ENCODE measurements around the gene POU2F1.
"Not testable (repeated sequence)": the region's sequence is repeated elsewhere in the genome, so short reads cannot be mapped to it uniquely, and the experiment has no call there.

Gene POU2F1

DNA sequence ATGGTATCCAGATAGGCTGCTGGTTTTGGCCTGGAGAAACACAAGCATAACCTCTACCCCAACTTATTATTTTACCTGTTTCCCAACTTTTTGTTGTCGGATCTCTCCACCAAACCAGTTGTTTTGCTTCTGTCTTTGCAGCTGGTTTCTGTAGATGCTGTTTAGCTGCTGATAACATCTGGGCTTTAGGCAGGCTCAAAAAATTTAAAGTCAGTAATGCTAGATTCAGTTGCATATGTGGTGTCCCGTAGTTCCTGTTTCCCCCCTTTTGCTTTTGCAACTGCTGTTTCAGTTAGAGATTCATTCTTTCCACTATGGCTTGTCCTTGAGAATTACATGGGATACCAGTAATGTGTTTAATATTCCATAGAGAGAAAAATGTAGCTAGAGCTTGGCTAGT, 98.5 kb downstream of the POU2F1 start:
- not testable (repeated sequence) for DNase-seq

DNA sequence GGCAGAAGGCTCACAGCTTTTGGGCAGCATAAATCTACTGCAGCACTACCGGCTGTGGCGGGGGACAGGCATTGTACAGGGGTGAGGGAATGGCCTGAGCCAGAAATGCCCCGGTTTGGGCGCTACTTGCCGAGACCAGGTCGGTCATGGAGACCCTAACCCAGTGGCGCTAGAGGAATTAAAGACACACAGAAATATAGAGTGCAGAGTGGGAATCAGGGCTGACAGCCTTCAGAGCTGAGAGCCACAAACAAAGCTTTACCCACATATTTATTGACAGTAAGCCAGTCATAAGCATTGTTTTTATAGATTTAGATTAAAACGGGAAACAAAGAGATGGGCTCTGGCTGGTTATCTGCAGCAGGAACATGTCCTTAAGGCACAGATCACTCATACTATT, 101.8 kb downstream of the POU2F1 start:
- no peak for DNase-seq

DNA sequence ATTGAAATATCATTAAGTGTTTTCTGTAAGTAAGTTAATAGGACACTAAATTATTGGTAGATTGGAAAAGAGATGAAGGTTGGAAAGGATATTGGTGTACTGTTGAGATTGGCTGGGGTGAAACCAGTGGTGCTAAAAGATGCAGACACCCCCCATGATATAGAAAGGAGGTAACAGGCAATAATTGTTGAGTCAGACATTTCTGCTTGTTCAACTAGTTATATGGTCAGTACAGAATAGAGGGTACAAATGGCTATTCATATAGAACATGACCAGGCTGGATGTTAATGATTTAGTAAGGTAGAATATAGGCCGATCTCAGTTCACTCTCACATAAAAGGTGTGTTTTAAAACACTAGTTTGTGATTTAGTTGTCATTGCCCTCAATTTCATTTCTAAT, 104.5 kb downstream of the POU2F1 start:
- no peak for DNase-seq

DNA sequence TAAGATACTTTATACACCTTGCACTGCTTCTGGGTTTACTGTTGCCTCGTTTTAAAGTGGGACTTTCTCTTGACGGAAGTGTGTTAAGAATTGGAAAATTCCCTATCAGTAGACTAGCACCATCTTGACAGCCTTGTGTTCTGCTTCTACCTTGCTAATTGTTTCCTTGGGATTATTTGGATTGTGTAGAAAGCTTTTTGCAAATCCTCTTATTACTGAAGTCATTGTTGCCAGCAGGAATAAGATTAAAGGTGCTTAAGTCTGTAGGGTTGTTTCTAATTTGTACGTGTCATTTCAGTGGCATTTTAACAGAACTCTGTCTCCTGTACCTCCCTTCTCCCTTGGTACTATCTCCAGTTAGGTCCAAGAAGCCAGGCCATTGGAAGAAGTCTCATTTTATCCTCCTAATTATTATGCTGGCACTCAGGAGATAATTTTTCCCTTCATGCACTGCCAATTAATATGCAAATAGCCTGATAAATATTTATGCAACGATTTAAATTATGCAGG, 107.7 kb downstream of the POU2F1 start:
- DNase-seq = no peak

DNA sequence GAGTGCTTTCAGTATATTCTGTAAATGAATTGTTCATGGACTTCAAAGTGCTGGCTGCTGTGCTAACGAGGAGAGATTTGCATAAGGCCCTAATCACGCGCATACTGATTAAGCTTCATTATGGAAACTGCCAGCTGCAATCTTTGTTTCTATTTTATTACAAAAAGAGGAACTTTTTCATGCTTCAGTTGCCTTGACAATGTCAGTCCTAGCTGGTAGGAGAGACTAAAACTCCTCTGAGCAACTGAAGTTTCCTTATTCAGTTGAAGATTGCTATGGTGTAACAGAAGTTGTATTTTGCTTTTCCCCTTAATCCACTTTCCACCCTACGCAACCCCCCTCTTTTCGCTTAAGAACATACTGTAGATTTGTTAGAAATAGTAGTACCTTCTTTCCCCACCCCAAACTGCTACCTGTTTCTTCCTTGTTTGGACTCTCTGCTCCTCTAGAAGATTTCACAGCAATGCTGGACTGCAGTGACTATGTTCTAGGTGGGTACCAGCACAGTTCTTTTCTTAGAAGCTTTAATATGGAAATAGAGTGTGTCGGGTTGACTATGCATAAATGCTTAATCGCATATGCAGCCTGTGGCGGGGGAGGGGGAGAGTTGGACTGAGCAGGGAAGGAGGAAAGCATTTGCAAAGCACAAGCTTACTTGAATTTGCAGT, 108.3 kb downstream of the POU2F1 start:
- DNase-seq = no peak

DNA sequence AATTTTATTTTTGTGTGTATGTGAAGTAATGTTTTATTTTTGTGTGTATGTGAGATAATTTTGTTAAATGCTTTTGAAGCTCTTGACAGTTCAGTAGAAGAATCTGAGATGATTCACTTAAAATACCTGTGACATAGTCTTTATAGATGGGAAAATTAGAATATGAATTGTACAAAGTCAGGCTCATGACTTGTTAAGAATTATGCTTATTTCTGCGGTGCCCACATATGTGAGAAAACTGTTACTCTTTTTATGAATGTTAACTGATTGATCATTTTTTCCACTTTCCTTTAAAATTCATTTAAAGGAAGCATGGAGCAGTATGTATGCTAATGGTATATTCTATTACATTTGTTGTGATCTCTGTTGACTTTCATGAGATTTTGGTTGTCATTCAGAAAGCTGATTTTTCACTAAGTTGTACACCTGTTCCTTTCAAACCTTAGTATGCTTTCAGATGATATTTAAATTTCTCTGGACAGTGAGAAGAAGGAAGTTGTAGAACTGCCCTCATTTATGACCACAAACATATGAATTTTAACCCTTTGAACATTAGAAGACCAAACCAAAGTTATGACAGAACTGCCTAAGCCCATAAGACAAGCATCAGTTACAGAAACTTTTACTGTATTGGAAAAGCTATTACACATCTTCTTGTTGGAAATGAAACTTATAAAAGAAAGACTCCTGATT, 110.1 kb downstream of the POU2F1 start:
- DNase-seq = no peak

DNA sequence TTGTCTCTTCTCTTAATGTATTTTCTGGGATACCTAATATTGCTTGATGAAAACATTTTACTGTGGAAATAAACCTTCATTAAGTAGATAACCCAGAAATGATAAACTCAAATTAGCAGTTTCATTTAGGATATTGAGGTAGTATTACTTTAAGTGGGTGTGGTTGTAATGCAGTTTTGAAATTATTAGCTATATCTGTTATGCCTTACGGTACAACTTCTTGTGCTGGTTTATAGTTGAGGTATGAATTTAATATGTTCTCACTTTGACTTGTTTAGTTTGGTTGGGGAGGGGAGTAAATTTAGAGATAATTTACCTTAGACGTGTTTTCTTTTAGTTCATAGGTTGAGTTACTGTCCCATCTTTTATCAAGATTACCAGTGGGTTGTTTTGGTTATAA, 111.0 kb downstream of the POU2F1 start:
- no peak for DNase-seq

DNA sequence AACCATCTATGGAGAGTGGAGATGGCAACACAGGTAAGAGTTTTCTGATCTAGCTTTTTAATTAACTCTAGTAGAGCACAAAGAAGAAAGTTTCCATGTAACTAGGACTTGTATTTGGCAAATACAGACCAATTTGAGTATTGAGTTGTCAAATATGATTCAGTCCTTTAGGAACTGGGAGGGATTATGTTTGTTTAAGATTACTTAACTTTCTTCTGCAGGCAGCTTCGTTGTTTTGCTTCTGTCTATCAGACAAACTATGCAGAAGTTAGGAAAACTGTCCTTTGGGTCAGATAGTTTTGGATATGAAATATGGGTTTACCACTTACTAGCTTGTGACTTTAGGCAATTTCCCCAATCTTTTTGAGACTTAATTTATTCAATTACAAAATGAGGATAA, 111.8 kb downstream of the POU2F1 start:
- DNase-seq = no peak

DNA sequence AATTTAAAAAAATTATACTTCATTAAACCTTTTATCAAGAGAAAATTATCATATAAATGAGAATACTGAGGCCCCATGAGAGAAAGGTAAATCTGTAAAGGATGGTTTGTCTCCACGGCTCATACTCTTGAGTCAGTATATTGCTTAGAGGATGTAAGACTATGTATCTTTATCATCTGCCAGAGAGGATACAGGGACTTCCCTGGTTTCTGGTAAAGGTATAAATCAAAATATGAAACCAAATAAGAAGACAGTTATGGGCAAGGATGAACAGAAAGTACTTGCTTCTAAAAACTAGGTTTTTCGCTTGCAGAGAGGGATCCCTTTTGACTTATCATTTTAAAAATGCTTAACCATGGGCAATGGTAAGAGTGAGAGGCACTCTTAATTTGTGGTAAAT, 112.4 kb downstream of the POU2F1 start:
- no peak for DNase-seq

DNA sequence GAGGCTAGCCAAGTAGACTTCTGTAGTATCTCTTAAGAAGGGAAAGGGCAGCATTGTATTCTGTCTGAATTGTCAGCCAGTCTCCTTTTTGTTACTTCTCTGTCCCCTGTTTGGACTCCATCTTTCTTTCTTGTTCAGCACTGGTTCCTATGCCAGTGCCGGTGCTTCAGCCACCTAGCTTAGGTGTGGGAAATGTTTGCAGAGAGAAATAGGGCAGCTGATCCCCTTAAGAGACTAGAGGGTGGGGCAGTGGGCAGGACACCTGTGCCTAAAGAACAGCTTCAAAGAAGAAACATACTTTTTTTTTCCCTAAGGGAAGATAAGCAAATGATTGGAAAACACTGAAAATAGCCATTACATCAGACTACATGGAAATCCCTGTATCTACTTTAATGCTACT, 113.0 kb downstream of the POU2F1 start:
- no peak for DNase-seq

DNA sequence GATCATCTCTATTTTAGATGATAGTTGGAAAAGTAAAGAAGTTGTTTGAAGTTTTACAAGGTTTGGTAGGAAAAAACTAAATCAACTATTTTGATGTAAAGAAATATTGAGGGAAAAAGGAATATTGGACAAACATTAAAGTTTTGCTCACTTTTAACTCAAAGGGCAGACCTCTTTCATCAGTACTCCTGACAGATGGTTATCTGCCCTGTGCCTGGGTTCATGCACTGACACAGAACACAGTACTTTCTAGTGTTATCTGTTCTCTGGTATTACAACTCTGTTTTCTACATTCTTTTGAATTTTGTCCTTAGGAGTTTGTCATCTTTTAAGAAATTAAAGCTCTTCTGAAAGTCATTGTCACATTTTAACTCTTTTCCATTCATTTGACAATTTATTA, 118.7 kb downstream of the POU2F1 start:
- DNase-seq = no peak

DNA sequence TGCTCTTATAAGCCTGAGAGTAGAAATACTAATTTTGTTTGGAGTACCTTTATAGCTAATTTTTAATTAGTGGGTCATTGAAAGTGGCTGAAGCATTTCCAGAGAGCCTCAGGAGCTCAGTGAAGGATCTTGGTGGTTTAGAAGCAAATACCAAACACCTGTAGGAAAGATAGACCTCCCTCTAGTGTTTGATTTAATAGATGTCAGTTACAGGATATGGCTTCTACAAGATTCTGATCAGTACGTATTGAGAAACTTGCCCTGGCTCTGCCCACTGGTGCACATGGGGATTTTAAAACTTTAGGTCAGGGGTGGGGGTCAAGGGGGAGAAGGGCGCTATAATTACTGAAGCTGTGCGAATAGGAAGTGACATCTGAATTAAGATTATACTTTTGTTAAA, 122.2 kb downstream of the POU2F1 start:
- DNase-seq = no peak

DNA sequence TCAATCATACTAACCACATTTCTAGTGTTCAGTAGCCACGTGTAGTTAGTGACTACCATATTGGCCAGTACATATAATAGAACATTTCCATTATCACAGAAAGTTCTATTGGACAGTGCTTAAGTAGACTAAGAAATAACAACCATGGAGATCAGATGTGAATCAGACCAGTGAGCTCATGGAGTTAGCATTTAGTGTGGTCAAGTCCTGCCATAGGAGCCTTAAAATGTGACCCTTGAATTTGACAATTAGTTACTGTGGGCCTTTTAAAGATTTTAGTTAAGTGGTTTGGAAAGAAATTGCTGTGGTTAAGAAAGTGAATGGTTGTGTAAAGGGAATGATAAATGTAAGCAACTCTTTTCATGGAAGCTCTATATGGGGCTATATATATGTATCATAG, 123.4 kb downstream of the POU2F1 start:
- DNase-seq = no peak

DNA sequence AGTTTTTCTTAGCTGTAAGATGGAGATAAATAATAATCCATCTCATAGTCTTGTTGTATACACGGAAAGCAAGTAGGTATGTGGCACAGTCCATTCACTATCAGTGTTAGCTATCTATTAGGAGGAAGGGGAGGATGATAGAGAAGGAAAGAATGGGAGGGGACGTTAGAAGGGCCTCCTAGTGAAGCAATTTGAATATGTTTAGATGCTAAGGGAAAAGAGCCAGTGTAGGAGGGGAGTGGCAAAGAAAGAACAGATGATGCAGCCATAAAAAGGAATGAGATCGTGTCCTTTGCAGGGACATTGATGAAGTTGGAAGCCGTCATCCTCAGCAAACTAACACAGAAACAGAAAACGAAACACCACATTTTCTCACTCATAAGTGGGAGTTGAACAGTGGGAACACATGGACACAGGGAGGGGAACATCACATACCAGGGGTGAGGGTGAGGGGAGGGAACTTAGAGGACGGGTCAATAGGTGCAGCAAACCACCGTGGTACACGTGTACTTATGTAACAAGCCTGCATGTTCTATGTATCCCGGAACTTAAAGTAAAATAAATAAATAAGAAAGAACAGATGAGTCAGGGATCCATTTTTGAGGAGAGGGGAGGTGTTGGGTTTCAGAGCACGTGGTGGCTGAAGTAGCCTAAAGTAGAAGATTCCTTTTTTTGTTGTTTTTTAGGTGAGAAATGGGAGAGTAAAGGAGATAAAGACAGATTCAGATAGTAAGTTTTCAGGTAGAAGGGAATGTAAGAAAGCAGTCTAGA, 124.1 kb downstream of the POU2F1 start:
- DNase-seq = no peak

DNA sequence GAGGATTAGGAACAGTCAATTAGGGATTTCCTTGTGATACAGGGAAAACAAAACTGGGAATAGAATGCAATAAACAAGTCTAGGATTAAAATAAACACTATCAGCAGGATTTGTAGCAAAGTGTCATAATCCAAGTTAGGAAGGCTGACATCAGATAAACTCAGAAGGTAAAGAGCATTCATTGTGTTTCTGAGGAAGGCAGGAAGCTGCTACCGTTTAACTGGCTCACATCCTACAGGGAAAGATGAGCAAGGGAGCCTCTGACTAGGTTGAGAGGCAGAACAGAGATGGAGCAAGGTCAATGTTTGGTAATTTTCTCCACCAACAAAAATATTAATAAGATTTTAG, 124.7 kb downstream of the POU2F1 start:
- no peak for DNase-seq

DNA sequence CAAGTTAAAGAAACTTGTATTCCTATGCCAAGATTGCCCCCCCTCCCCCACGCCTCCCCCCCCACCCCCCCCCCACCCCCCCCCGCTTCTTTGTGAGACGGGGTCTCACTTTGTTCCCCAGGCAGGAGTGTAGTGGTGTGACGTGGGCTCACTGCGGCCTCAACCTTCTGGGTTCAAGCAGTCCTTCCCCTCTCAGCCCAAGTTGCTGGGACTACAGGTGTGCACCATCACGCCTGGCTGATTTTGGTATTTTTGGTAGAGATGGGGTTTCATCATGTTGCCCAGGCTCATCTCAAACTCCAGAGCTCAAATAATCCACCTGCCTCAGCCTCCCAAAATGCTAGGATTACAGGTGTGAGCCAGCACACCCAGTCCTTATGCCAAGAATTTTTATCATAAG, 136.6 kb downstream of the POU2F1 start:
- DNase-seq = no peak

DNA sequence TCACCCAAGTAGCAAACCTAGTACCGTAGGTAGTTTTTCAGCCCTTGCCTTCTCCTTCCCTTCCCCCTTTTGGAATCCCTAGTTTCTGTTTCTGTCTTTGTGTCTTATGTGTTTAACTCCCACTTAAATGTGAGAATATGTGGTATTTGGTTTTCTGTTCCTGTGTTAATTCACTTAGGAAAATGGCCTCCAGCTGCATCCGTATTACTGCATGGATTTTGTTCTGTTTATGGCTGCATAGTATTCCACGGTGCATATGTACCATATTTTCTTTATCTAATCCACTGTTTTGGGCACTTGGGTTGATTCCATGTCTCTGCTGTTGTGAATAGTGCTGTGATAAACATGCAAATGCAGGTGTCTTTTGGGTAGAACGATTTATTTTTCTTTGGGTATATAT, 138.6 kb downstream of the POU2F1 start:
- DNase-seq = no peak

DNA sequence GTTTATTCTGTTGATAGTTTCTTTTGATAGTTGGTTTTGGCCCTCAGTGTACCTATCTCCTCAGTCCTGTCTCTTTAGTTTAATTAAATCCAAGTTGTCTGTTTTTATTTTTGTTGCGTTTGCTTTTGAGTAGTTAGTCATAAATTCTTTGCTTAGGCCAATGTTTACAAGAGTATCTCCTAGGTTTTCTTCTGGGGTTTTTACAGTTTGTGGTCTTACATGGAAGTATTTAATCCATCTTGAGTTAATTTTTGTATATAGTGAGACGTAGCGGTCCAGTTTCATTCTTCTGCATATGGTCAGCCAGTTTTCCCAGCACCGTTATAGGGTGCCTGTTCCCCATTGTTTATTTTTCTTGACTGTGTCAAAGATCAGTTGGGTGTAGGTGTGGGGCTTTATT, 139.4 kb downstream of the POU2F1 start:
- no peak for DNase-seq

DNA sequence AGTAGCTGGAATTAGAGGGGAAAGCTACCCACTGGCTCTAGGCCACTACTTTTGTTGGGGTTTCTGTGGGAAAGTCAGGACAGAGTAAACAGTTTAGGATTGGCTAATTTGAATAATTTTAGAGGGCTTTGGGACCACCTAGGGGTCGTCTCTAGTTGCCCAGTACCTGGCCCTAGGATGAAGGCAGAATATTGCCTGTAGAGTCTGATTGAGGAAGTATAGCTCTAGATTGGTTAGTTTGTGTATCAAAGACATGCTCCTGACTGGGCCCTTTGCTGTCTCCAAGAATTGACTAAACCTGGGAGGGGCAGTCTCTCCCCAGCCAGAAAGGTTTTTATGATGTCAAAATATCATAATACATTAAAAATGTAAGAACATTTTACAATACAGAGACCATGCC, 142.0 kb downstream of the POU2F1 start:
- DNase-seq = no peak

DNA sequence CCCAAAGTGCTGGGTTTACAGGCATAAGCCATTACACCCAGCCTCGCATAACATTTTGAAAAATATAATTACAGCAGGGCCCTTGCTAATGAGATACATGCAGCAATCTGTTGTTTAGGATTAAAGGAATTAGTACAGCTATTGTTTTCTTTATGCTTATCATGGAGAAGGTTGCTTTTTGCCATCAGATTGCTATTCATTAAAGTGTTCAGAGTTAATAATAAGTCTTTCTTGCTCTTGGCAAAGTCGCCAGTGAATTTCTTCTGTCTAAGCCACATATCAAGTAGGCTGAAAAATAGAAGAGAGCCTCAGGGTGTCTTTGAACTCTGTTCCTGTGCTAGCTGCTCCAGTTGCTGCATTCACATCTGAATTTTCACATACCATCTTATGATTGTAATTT, 144.1 kb downstream of the POU2F1 start:
- DNase-seq = no peak

DNA sequence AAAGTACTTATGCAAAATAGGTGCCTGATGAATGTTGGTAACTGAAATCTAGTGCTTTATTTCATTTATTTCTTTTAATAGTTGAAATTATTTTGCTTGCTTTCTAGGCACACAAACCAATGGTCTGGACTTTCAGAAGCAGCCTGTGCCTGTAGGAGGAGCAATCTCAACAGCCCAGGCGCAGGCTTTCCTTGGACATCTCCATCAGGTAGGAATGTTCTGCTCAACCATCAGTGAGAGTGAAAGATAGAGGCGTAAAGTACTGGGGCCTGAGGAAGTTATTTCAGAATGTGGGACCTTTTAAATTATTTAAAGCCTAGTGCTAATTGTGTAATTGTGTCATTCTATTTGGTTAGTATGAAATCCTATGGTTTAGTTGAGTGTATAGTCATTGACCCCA, 144.7 kb downstream of the POU2F1 start:
- DNase-seq = no peak

DNA sequence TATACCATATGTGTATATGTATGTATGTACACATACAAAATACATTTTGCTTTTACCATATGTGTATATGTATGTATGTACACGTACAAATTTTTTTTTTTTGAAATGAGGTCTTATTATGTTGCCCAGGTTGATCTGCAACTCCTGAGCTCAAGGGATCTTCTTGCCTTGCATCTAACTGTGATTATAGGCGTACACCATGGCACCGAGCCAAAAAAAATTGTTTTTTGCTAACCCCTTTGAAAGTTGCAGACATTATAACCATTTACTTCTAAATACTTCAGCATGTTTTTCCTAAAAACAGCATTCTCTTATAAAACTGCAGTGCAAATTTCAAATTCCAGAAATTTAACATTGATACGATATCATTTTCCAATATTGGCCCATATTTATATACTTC, 147.0 kb downstream of the POU2F1 start:
- no peak for DNase-seq

DNA sequence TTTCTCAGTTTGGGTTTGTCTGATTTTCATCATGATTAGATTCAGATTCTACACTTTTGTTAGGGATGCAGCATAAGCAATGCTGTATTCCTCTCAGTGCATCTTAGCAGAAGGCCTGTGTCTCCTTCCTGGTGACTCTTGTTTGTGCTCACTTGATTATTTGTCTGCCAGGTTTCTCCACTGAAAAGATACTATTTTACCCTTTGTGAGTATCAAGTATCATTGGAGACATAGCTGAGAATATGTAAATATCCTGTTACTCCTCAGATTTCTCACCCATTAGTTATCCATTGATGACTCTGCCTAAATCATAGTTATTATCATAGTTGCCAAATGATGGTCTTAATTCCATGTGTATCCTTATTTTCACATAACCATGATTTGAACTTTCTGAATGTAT, 148.5 kb downstream of the POU2F1 start:
- DNase-seq = no peak

DNA sequence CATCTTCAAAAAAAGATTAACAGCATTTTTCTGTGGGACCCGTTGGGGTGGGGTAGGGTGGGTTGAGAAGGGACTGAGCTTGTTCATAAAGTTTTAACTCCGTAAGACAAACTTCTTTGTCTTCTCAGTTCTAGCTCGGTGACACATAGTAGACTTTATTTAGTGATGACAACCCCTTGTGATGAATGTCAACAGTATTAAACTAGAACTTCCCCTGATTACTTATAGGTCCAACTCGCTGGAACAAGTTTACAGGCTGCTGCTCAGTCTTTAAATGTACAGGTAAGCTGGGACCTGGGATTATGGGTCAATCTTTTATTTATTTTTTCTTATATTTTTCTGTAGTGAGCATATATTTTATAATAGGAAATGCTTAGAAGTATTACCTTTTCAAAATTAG, 149.2 kb downstream of the POU2F1 start:
- no peak for DNase-seq

Data from NCI-H226 (cell line).